Gastrocnemius medialis (tissue), 4 donors: ENCODE results near the gene ETNK1. TPM values are rescaled to one million over a fixed set of nuclear protein-coding genes. Genes with fewer than 3 reads are reported as not detected.

Experiments used
- ATAC-seq, 2 donors: fragments of 150-250 bp; one replicate each; pipeline ENCODE4 v1.9.1; 2016
- DNase-seq, 2 donors: peaks; one replicate each; pipeline ENCODE4 v3.0.0-alpha.2; 2019
- H3K27ac ChIP-seq, 4 donors: fragments of 200-600 bp; sonication (generic); 1 replicate in 1 of 4; 2 replicates in 3 of 4; pipeline ENCODE4 v1.5.1; 2016 to 2018; ENCODE audit warnings: mild to moderate bottlenecking in 2 of 4, moderate library complexity in 1 of 4
- H3K27me3 ChIP-seq, 3 donors: fragments of 200-600 bp; sonication (generic) in 2 of 3; 1 replicate in 1 of 3; 2 replicates in 2 of 3; pipeline versions ENCODE4 v1.5.1 to v1.6.0; 2016 to 2019; ENCODE audit warnings: mild to moderate bottlenecking in 1 of 3, moderate library complexity in 1 of 3
- H3K36me3 ChIP-seq, 2 donors: fragments of 200-600 bp; sonication (generic) in 1 of 2; one replicate each; pipeline ENCODE4 v1.5.1; 2017 to 2018
- H3K4me1 ChIP-seq, 2 donors: fragments of 200-600 bp; sonication (generic) in 1 of 2; one replicate each; pipeline ENCODE4 v1.5.1; 2016 to 2017; ENCODE audit warnings: mild to moderate bottlenecking in 2 of 2
- H3K4me3 ChIP-seq, 4 donors: fragments of 200-600 bp; sonication (generic) in 3 of 4; 1 replicate in 1 of 4; 2 replicates in 3 of 4; pipeline ENCODE4 v1.5.1; 2016 to 2019; ENCODE audit warnings: mild to moderate bottlenecking in 2 of 4
- H3K9me3 ChIP-seq, 3 donors: fragments of 200-600 bp; sonication (generic) in 2 of 3; 1 replicate in 1 of 3; 2 replicates in 2 of 3; pipeline ENCODE4 v1.5.1; 2016 to 2019
- CTCF ChIP-seq, 5 experiments: fragments of 450-650 bp in 3 of 5; fragments of 200-600 bp in 2 of 5; sonication (generic) in 2 of 5; IDR thresholded peaks in 4 of 5; conservative IDR thresholded peaks in 1 of 5; 1 replicate in 4 of 5; 2 replicates in 1 of 5; pipeline ENCODE4 v1.5.1; 2016 to 2019; ENCODE audit warnings: antibody characterized with exemption in 5 of 5, mild to moderate bottlenecking in 3 of 5, moderate library complexity in 3 of 5
- POLR2A ChIP-seq, 2 donors: fragments of 450-650 bp; IDR thresholded peaks; one replicate each; pipeline ENCODE4 v1.6.1; 2017; ENCODE audit warnings: antibody characterized with exemption in 2 of 2, mild to moderate bottlenecking in 2 of 2, moderate library complexity in 2 of 2
- in situ Hi-C, 4 donors: fragments of 200-750 bp; cut with MboI; loops; one replicate each; pipeline versions ENCODE4 v1.15.0 to v1.8.0; 2017; ENCODE audit warnings: low sequenced_read_pairs in 4 of 4
- intact Hi-C: fragments of 100-400 bp; cut with DNase I; formaldehyde crosslinking; loops from one replicate; pipeline ENCODE4 v1.15.1; 2023; ENCODE audit warnings: low total_unique reads
- total RNA-seq, 4 donors: library from RNA; depleted of rRNA; stranded (reverse); fragments of >200 nt; gene quantifications; one replicate each; pipeline versions ENCODE4 v1.1.0 to v1.2.3, GENCODE V29; 2016

The ETNK1 gene
- total RNA-seq, 4 donors from 2014 or later: 6.5 to 15.1 (median 7.2) TPM

- no peak for ATAC-seq
These were observed 87.1 kb downstream of the ETNK1 start for GRCh38 chr12:22712083-22712482.

GRCh38 chr12:22715254-22715653, 90.3 kb downstream of the ETNK1 start:
- intact Hi-C loops: no loop called here
- no peak for TF ChIP-seq POLR2A (IDR thresholded peaks at IDR 0.05)
- TF ChIP-seq CTCF (IDR thresholded peaks at IDR 0.05 in 4 of 5, conservative IDR thresholded peaks at IDR 0.05 in 1 of 5): no peak
- no peaks in the 10 kb centered on the region for H3K9me3 ChIP-seq
- no peaks in the 10 kb centered on the region for H3K4me1 ChIP-seq
- no peak overlapping the region for H3K27ac ChIP-seq
- ATAC-seq: no peak
- H3K36me3 ChIP-seq: no peaks in the 10 kb centered on the region
- H3K27me3 ChIP-seq: no peaks in the 10 kb centered on the region
- no peak overlapping the region for H3K4me3 ChIP-seq
- in situ Hi-C loops: no loop called here
- no peak for DNase-seq

More at GRCh38 chr12:22712083-22712482, 87.1 kb downstream of the ETNK1 start:
- in situ Hi-C loops: no loop called here
- Histone ChIP-seq H3K4me1 (no peaks in the 10 kb centered on the region), H3K27ac (no peak overlapping the region), H3K27me3 (no peaks in the 10 kb centered on the region), H3K4me3 (no peak overlapping the region), H3K9me3 (no peaks in the 10 kb centered on the region), H3K36me3 (no peaks in the 10 kb centered on the region)
- intact Hi-C loops: no loop called here
- no peak for DNase-seq
- TF ChIP-seq POLR2A (IDR thresholded peaks at IDR 0.05) (no peak), CTCF (IDR thresholded peaks at IDR 0.05 in 4 of 5, conservative IDR thresholded peaks at IDR 0.05 in 1 of 5) (no peak)

- no peaks in the 10 kb centered on the region for H3K4me1 ChIP-seq
- H3K27ac ChIP-seq: no peak overlapping the region
- intact Hi-C loops: no loop called here
- no peaks in the 10 kb centered on the region for H3K27me3 ChIP-seq
- H3K4me3 ChIP-seq: no peak overlapping the region
- no peaks in the 10 kb centered on the region for H3K9me3 ChIP-seq
- no peaks in the 10 kb centered on the region for H3K36me3 ChIP-seq
- TF ChIP-seq POLR2A (IDR thresholded peaks at IDR 0.05): no peak
- no peak for TF ChIP-seq CTCF (IDR thresholded peaks at IDR 0.05 in 4 of 5, conservative IDR thresholded peaks at IDR 0.05 in 1 of 5)
- in situ Hi-C loops: no loop called here
- DNase-seq: no peak
- no peak for ATAC-seq
These were observed 94.8 kb downstream of the ETNK1 start for GRCh38 chr12:22719745-22720144.

- H3K4me3 ChIP-seq: no peak overlapping the region
- ATAC-seq: no peak
- no peaks in the 10 kb centered on the region for H3K4me1 ChIP-seq
- H3K27me3 ChIP-seq: no peaks in the 10 kb centered on the region
- no peak overlapping the region for H3K27ac ChIP-seq
- intact Hi-C loops: no loop called here
- H3K36me3 ChIP-seq: no peaks in the 10 kb centered on the region
- TF ChIP-seq POLR2A (IDR thresholded peaks at IDR 0.05): no peak
- TF ChIP-seq CTCF (IDR thresholded peaks at IDR 0.05 in 4 of 5, conservative IDR thresholded peaks at IDR 0.05 in 1 of 5): no peak
- H3K9me3 ChIP-seq: no peaks in the 10 kb centered on the region
- in situ Hi-C loops: no loop called here
- DNase-seq: no peak
These were observed 97.1 kb downstream of the ETNK1 start for GRCh38 chr12:22722081-22722480.

GRCh38 chr12:22722779-22723178, 97.8 kb downstream of the ETNK1 start:
- intact Hi-C loops (no loop called here), in situ Hi-C loops (no loop called here)
- no peak overlapping the region for H3K4me3 ChIP-seq
- no peaks in the 10 kb centered on the region for H3K36me3 ChIP-seq
- DNase-seq (no peak), ATAC-seq (no peak)
- no peaks in the 10 kb centered on the region for H3K27me3 ChIP-seq
- no peaks in the 10 kb centered on the region for H3K4me1 ChIP-seq
- H3K9me3 ChIP-seq: no peaks in the 10 kb centered on the region
- TF ChIP-seq POLR2A (IDR thresholded peaks at IDR 0.05): no peak
- no peak for TF ChIP-seq CTCF (IDR thresholded peaks at IDR 0.05 in 4 of 5, conservative IDR thresholded peaks at IDR 0.05 in 1 of 5)
- H3K27ac ChIP-seq: no peak overlapping the region
